Tibial nerve (tissue), 4 donors: Measurements from ENCODE around the gene CD55.

ENCODE experiments used
- EP300 ChIP-seq, 2 donors: sonication (generic); formaldehyde crosslinking; IDR thresholded peaks; one replicate each; pipeline ENCODE4 v1.6.1; 2017; ENCODE audit warnings: antibody characterized with exemption in 2 of 2, mild to moderate bottlenecking in 1 of 2
- POLR2A ChIP-seq, 2 donors: fragments of 450-650 bp; IDR thresholded peaks; one replicate each; pipeline ENCODE4 v1.6.1; 2017; ENCODE audit warnings: antibody characterized with exemption in 2 of 2, mild to moderate bottlenecking in 2 of 2, moderate library complexity in 2 of 2
- TF ChIP-seq, protein P1 (sequence below), 5 experiments: fragments of 200-600 bp in 3 of 5; fragments of 450-650 bp in 2 of 5; sonication (generic) in 3 of 5; IDR thresholded peaks; one replicate each; pipeline ENCODE4 v1.5.1; 2016 to 2019; ENCODE audit warnings: antibody characterized with exemption in 5 of 5, mild to moderate bottlenecking in 3 of 5, moderate library complexity in 2 of 5

GRCh38 chr1:207288315-207288714, 33.2 kb upstream of the CD55 start:
- TF ChIP-seq, protein P1, sequence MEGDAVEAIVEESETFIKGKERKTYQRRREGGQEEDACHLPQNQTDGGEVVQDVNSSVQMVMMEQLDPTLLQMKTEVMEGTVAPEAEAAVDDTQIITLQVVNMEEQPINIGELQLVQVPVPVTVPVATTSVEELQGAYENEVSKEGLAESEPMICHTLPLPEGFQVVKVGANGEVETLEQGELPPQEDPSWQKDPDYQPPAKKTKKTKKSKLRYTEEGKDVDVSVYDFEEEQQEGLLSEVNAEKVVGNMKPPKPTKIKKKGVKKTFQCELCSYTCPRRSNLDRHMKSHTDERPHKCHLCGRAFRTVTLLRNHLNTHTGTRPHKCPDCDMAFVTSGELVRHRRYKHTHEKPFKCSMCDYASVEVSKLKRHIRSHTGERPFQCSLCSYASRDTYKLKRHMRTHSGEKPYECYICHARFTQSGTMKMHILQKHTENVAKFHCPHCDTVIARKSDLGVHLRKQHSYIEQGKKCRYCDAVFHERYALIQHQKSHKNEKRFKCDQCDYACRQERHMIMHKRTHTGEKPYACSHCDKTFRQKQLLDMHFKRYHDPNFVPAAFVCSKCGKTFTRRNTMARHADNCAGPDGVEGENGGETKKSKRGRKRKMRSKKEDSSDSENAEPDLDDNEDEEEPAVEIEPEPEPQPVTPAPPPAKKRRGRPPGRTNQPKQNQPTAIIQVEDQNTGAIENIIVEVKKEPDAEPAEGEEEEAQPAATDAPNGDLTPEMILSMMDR (IDR thresholded peaks at IDR 0.05): no peak
- TF ChIP-seq POLR2A (IDR thresholded peaks at IDR 0.05) (no peak), EP300 (IDR thresholded peaks at IDR 0.05) (no peak)
